ENCODE measurements around the gene ENG.

Gene ENG

GRCh38 chr9:127801955-127802575, 52.4 kb downstream of the ENG start (continued):
- TF ChIP-seq TRIM28 (IDR thresholded peaks at IDR 0.05; ENCODE audit: borderline replicate concordance, low read length) (no peak), ZNF223 (tag by site-specific recombination; IDR thresholded peaks at IDR 0.05) (no peak), ZNF639 (tag by site-specific recombination; IDR thresholded peaks at IDR 0.05) (no peak)

GRCh38 chr9:127796852-127797370, 57.5 kb downstream of the ENG start:
- TF ChIP-seq MEIS1 (CRISPR knock-in tag; IDR thresholded peaks at IDR 0.05; ENCODE audit: borderline replicate concordance) (no peak), ZFHX2 (tag by site-specific recombination; conservative IDR thresholded peaks at IDR 0.05) (peak; percentile 47)
- no peak overlapping the region for H3K27ac ChIP-seq (ENCODE audit: extremely low read depth, low read depth, low read length)
- CTCF ChIA-PET, result interaction anchor here (0.7 to 1.1 kb wide), 2 partner anchors 28 to 123 kb away, joined by 3 to 5 read pairs; no protein-coding TSS in a partner anchor
- H3K4me3 ChIP-seq (ENCODE audit: low read depth, low read length), result no peak overlapping the region
- H3K9me3 ChIP-seq (ENCODE audit: control insufficient read depth, insufficient read depth, low read depth, low read length), result no peaks in the 10 kb centered on the region
- H3K4me1 ChIP-seq (ENCODE audit: control insufficient read depth, insufficient read depth, low read length), result peaks cover 1% of the 10 kb centered on the region; the same call in 1 of the 2 replicates
- H3K36me3 ChIP-seq (ENCODE audit: control insufficient read depth in 2 of 2, insufficient read depth in 1 of 2, low read length in 2 of 2), result peaks cover 0 to 15% of the 10 kb centered on the region in 2 experiments; a peak in 2 of 3 replicates
- POLR2A ChIA-PET, result interaction anchor here (0.6 kb wide), 1 partner anchor 235 kb away, joined by 3 read pairs; no protein-coding TSS in a partner anchor

GRCh38 chr9:127796225-127796813, 58.1 kb downstream of the ENG start:
- no peaks in the 10 kb centered on the region for H3K9me3 ChIP-seq (ENCODE audit: control insufficient read depth, insufficient read depth, low read depth, low read length)
- H3K4me1 ChIP-seq (ENCODE audit: control insufficient read depth, insufficient read depth, low read length), result no peaks in the 10 kb centered on the region
- peak; percentile 37; the same call in 1 of the 2 replicates for TF ChIP-seq PRDM10 (tag by site-specific recombination; IDR thresholded peaks at IDR 0.05)
- no peak for TF ChIP-seq ZSCAN23 (tag by site-specific recombination; IDR thresholded peaks at IDR 0.05)
- H3K36me3 ChIP-seq (ENCODE audit: control insufficient read depth in 2 of 2, insufficient read depth in 1 of 2, low read length in 2 of 2), result peaks cover 2 to 21% of the 10 kb centered on the region in 2 experiments; a peak in 2 of 3 replicates
- H3K4me3 ChIP-seq (ENCODE audit: low read depth, low read length), result no peak overlapping the region
- POLR2A ChIA-PET, result interaction anchor here (0.6 to 1.3 kb wide), 2 partner anchors 25 to 235 kb away, joined by 3 to 4 read pairs; no protein-coding TSS in a partner anchor
- H3K27ac ChIP-seq (ENCODE audit: extremely low read depth, low read depth, low read length), result no peak overlapping the region
- CTCF ChIA-PET, result interaction anchor here (1.1 kb wide), 1 partner anchor 29 kb away, joined by 3 read pairs; no protein-coding TSS in a partner anchor

GRCh38 chr9:127794001-127794791, 60.3 kb downstream of the ENG start:
- H3K9me3 ChIP-seq (ENCODE audit: control insufficient read depth, insufficient read depth, low read depth, low read length), result no peaks in the 10 kb centered on the region
- ChIA-PET CTCF (interaction anchor here (1.3 kb wide), 1 partner anchor 11 kb away, joined by 8 read pairs; no protein-coding TSS in a partner anchor), POLR2A (interaction anchor here (1.3 to 3.0 kb wide), 3 partner anchors 8 to 30 kb away, joined by 3 to 28 read pairs (median 7); partner anchors contain the start of gene FPGS)
- H3K4me3 ChIP-seq (ENCODE audit: low read depth, low read length), result no peak overlapping the region
- no peak overlapping the region for H3K27ac ChIP-seq (ENCODE audit: extremely low read depth, low read depth, low read length)
- peaks cover 16 to 42% of the 10 kb centered on the region in 2 experiments for H3K36me3 ChIP-seq (ENCODE audit: control insufficient read depth in 2 of 2, insufficient read depth in 1 of 2, low read length in 2 of 2)
- no peaks in the 10 kb centered on the region for H3K4me1 ChIP-seq (ENCODE audit: control insufficient read depth, insufficient read depth, low read length)
- TF ChIP-seq REPIN1 (tag by site-specific recombination; IDR thresholded peaks at IDR 0.05; ENCODE audit: low read depth) (no peak), KLF9 (tag by site-specific recombination; IDR thresholded peaks at IDR 0.05; ENCODE audit: low read depth) (no peak), ZNF792 (tag by site-specific recombination; IDR thresholded peaks at IDR 0.05) (no peak), ZNF214 (tag by site-specific recombination; IDR thresholded peaks at IDR 0.05; ENCODE audit: borderline replicate concordance) (no peak), ZBTB20 (tag by site-specific recombination; IDR thresholded peaks at IDR 0.05) (no peak), ZIC2 (tag by site-specific recombination; IDR thresholded peaks at IDR 0.05) (no peak), TSHZ1 (tag by site-specific recombination; IDR thresholded peaks at IDR 0.05; ENCODE audit: borderline replicate concordance) (no peak), ZNF830 (tag by site-specific recombination; IDR thresholded peaks at IDR 0.05; ENCODE audit: low read depth) (no peak), ZBTB21 (tag by site-specific recombination; IDR thresholded peaks at IDR 0.05) (no peak)

Measured in HEK293 (cell line).